Globus pallidus (tissue), 1 donor: ENCODE results near the gene INHBE.

Experiments used
- DNase-seq: peaks from one replicate; pipeline ENCODE4 v3.0.0-alpha.2; 2015; ENCODE audit warnings: low spot score

Gene INHBE

GRCh38 chr12:57461276-57461916 is 6.3 kb downstream of the INHBE start:
- DNase-seq: peak; percentile 30

GRCh38 chr12:57461917-57462250 is 6.8 kb downstream of the INHBE start:
- no peak for DNase-seq

- peak; percentile 78 for DNase-seq
These were observed 7.3 kb downstream of the INHBE start for GRCh38 chr12:57462251-57462911.

- no peak for DNase-seq
These were observed 7.8 kb downstream of the INHBE start for GRCh38 chr12:57462912-57463253.

- DNase-seq: no peak
These were observed 9.5 kb downstream of the INHBE start for GRCh38 chr12:57464569-57464968.

GRCh38 chr12:57465030-57465746 is 10.1 kb downstream of the INHBE start:
- DNase-seq: no peak

- DNase-seq: no peak
These were observed 10.8 kb downstream of the INHBE start for GRCh38 chr12:57465747-57466505.

GRCh38 chr12:57467212-57467874 is 12.2 kb downstream of the INHBE start:
- DNase-seq: no peak

GRCh38 chr12:57467915-57468314 is 12.8 kb downstream of the INHBE start:
- no peak for DNase-seq

GRCh38 chr12:57469296-57470164 is 14.4 kb downstream of the INHBE start:
- no peak for DNase-seq

GRCh38 chr12:57470286-57470969 is 15.3 kb downstream of the INHBE start:
- no peak for DNase-seq

- no peak for DNase-seq
These were observed 16.0 kb downstream of the INHBE start for GRCh38 chr12:57470970-57471656.

- no peak for DNase-seq
These were observed 16.6 kb downstream of the INHBE start for GRCh38 chr12:57471661-57472060.

- no peak for DNase-seq
These were observed 17.3 kb downstream of the INHBE start for GRCh38 chr12:57472391-57472790.

- no peak for DNase-seq
These were observed 18.3 kb downstream of the INHBE start for GRCh38 chr12:57473392-57473791.

GRCh38 chr12:57473886-57474285 is 18.8 kb downstream of the INHBE start:
- no peak for DNase-seq

GRCh38 chr12:57474430-57474829 is 19.3 kb downstream of the INHBE start:
- DNase-seq: no peak

- DNase-seq: no peak
These were observed 19.8 kb downstream of the INHBE start for GRCh38 chr12:57474862-57475261.

- DNase-seq: no peak
These were observed 20.4 kb downstream of the INHBE start for GRCh38 chr12:57475271-57476161.
